Stimulated activated CD8-positive, alpha-beta memory T cell treated with anti-CD3 and anti-CD28 coated beads, Interleukin-7, amount 100 ng/mL, for 24 hours (primary cell): ENCODE results near the gene CHD9NB.
"Not testable (repeated sequence)": the region's sequence is repeated elsewhere in the genome, so short reads cannot be mapped to it uniquely, and the experiment has no call there.

Experiments used
- DNase-seq: peaks from one replicate; pipeline ENCODE4 v3.0.0-alpha.2; 2020; ENCODE audit warnings: low read depth

The CHD9NB gene

DNA sequence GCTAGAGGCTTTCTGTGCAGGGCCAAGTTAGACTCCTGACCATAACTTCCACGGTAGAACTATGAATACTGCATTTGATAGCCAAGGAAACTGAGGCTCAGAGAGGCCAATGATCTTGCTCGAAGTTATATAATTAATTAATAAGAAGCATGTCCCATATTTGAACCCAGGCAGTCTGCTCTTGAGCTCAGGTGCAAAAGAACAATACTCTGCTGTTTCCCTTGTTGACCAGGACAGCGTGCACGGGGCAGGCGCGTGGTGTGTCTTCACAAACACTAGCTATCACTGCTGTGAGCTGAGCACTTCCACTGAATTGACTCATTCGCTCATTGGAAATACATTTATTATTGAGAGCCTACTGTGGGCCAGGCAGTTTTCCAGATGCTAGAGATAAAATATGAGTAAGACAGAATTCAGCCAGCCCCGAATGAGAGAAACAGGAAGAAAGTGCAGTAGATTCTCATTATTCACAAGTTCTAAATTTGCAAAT lies 3.7 kb upstream of the CHD9NB start:
- no peak for DNase-seq

DNA sequence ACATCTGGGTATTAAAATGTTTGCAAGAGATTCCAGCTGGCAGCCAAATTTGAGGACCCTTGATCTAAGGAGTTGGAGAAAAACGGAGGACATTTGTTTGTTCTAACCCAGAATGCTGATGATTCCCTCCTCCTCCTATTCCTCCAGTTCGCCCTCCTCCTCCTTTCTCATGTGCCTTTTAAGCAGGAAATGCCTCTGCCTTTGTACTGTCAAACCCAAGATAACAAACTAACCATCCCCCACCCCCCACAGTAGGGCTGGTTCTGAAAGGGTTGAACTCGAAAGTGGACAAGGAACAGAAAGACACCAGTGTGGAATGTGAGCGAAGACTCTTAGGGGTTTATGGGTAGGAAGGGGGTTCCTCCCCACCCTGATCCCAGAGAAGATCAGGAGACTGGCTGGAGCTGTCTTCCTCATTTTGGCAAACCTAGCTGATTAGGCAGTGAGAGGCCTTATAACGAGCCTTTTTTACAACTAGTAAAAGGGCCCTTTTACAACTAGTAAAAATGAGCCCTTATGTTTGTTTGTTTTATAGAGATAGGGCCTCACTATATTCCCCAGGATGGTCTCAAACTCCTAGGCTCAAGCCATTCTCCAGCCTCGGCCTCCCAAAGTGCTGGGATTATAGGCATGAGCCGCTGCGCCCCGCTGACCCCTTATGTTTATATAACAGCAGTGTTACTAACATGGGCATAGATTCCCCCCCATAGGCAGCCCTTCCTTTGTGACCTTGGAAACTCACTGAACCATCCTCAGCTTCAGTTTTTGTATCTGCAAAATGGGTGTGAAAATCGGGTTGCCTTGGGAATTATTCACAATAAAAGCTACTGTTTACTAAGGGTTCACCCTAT lies 3.1 kb upstream of the CHD9NB start:
- DNase-seq = no peak

DNA sequence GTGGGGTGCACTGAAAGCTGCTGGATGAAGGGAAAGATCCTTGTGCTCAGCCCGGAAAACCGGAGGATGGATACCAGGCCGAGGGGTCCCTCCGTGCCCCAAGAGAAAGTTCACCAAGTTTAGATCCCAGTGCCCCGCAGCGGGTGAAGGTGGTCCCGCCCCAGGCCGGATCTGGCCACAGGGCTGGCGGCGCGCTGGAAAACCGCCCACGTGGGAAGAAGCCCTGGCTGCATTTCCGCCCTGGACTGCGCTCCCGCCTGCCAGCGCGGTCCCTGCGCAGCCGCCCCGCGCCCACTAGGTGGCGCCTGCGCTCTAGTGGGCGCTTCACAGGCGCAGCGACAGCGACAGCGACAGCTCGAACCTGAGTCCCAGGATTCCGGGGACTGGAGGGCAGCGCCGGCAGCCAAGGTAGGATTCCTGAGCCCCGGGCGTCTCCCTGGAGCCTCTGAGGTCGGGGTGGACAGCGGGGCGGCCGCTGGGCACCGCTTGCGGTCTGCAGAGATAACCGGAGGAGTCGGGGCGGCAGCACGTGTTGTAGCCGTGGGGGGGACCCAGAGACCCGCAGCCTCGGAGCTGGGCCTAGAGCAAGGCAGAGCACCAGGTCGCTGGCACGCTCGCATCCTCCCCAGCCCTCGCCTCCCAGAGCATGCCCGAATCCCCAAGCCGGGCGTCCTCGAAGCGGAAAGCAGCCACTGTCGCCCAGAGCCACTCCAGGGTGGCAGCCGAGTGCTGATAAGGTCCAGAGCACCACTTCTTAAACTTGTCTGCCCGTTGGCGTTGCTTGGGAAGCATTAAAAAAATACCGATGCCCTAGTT lies 2.2 kb upstream of the CHD9NB start, which contains the start of gene CHD9:
CHD9 (plus strand) TSS at position 322 of the 816 bp plus-strand sequence. CDS start 101,099 bp downstream, outside the sequence.
- peak; percentile 33 for DNase-seq

DNA sequence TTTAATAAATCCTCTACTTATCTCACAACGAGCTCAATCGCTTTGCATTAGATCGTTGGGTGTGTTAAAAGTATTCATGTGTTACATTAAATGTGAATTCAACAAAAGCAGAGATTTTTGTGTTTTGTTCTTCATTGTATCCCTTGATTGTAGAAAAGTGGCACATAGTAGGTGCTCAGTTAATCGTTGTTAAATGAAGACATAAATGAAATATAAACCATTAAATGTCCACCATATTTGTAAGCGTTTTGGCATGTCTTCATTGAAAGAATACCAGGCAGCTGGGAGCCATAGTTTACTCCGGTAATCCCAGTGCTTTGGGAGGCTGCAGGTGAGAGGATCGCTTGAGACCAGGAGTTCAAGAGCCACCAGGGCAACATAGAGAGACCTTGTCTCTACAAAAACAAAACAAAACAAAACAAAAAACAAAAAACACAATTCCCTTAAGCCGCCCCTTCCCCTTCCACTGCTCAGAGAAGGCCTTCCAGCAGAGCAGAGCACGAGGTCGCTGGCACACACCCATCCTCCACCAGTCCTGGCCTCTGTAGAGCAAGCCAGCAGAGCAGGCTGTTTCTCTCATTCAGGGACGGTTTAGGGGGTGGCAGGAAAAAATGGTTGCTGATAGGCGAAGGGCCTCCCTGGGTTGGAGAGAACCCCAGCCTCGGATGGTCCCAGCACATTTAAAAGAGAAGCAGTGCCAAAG lies 1.4 kb upstream of the CHD9NB start:
- no peak for DNase-seq

DNA sequence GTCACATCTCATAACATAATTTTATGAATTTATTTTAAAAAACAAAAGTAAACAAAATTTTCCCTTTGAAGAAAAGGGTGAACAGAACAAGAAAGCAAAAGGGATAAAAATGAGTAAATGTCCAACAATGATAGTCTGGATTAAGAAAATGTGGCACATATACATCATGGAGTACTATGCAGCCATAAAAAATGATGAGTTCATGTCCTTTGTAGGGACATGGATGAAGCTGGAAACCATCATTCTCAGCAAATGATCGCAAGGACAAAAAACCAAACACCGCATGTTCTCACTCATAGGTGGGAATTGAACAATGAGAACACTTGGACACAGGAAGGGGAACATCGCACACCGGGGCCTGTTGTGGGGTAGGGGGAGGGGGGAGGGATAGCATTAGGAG lies 1.4 kb downstream of the CHD9NB start:
- DNase-seq = not testable (repeated sequence)

DNA sequence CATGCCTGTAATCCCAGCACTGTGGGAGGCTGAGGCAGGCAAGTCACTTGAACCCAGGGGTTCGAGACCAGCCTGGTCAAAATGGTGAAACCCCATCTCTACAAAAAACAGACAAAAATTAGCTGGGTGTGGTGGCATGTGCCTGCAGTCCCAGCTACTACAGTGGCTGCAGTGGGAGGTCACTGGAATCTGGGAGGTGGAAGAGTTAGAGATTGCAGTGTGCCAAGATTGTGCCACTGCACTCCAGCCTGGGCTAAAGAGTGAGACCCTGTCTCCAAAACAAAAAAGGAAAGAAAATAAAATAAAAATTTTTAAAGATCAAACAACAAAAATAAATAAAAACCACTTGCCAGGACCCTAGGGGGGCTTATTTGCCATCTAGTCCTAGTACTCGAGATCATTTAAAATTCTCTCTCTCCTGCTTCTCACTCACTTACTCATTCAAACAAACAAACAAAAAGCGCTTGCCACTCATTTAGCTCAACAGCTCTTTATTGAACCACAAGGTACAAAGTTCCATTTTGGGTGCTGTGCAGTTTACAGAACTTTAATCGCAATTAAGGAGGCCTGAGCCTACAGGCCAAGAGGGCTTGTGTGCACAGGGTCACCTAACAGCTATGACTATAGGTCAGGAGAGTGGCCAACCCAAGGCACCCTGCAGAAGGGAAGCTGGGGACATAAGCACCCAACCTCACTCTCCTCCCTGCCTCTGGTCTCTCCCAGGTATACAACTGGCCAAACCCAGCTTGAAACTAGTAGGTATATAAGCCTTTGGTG lies 4.4 kb downstream of the CHD9NB start:
- no peak for DNase-seq

DNA sequence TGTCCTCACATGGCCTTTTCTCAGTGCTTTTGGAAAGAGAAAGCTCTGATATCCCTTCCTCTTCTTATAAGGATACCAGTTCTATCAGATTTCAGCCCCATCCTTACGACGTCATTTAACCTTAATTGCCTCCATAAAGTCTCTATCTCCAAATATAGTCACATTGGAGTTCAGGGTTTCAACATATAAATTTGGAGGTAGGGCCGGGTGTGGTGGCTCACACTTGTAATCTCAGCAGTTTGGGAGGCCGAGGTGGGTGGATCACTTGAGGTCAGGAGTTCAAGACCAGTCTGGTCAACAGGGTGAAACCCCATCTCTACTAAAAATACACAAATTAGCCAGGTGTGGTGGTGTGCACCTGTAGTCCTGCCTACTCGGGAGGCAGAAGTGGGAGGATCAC lies 5.2 kb downstream of the CHD9NB start:
- DNase-seq = not testable (repeated sequence)

DNA sequence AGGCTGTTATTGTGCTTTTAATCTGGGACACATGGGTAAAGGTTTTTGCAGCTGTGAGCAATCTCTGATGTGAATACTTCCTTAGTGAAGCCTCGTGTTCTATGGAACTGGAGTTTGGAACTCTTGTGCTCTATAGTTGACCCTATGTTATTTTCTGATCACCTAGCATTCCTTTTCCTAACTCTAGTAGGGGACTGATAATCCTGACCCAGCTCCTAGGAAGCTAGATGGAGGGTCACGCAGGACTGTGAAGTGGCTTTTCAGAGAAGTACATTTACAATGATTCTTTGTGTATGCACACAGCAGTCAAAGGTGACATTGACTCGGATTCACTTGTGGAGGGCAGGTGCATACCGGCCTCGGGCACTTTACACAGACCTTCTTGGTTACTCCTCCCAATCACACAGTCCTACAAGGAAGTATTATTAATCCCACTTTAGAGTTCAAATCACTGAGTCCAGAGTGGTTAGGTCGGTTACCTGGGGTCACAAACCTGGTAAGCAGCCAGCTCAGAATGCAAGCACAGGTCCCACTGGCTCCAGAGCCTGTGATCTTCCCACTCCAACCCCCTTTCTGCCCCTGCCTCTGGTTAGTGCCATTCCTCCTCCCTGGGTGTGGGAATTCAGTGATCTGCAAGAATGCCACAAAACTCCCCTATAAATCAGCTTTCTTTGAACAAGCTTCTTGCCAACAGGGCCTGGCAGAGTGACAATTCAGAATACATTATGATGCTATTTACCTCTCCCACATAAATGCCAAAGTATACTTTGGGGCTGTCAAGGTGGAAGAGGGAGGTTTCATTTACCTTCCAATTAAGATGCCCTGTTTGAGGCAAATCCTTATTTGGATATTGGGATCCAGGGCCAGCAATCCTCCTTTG lies 7.1 kb downstream of the CHD9NB start:
- no peak for DNase-seq

DNA sequence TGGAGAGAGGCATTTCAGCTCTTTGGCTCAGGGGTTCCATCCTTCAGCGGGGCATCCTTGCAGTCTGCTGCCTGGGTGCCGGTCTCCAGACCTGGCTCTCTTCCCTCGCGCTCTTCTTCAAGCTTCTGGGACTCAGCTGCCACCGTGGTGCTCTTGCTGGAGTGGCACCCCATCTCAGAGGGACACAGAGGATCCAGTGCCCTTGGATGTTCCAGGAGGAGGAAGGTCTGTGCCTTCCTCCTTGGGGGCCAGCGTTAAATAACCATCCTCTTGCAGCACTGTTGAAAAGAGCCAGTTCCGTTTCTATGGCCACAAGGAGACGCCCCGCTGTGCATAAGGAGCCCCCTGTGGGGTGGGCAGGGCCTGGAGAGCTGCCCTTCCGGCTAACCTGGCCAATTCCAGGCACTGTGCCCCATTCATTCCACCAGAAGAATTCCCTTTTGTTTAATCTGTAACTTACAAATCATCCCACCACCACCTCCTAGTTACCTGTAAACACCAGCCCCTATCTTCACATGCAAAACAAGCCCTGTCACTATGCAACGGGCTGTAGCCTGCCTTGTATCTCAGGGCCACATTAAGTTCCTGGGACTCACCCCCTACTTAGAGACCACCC lies 8.6 kb downstream of the CHD9NB start:
- DNase-seq = no peak

DNA sequence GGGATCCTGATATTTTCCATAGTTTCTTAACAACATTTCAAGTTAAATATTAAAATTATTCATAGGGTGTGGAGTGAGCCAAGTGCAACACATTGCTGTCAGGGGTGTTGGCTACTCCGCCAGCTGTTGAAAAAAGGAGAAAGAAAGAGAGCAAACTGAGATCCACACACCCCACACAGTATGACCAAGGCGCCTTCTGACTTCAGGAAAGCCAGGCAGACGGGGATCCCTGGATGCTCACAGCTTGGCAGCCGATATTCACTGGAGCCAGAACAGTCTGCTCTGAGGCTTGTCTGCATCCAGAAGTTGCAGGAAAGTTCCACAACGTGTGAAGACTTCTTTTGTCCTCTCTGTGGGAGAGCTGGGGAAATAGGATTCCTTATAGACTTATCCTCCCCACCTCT lies 9.3 kb downstream of the CHD9NB start:
- no peak for DNase-seq

DNA sequence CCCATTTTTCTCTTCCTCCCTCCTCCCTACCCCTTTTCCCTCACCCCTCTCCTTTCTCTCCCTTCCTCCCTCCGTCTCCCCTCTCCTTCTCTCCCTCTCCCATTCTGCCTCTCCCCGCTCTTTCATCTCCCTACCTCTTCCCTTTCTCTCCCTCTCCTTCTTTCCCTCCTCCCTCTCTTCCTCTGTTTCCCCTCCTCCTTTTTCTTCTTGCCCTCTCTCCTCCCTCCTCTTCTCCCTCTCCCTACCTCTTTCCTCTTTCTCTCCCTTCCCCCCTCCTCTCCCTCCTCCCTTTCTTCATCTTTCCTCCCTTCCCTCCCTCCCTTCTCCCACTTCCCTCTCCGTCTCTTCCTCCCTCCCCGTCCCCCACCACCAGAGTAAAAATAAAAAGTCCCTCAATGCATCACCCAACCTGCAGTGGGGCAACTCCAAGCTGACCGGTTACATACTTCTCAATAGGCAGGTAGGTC lies 10.4 kb downstream of the CHD9NB start:
- no peak for DNase-seq

DNA sequence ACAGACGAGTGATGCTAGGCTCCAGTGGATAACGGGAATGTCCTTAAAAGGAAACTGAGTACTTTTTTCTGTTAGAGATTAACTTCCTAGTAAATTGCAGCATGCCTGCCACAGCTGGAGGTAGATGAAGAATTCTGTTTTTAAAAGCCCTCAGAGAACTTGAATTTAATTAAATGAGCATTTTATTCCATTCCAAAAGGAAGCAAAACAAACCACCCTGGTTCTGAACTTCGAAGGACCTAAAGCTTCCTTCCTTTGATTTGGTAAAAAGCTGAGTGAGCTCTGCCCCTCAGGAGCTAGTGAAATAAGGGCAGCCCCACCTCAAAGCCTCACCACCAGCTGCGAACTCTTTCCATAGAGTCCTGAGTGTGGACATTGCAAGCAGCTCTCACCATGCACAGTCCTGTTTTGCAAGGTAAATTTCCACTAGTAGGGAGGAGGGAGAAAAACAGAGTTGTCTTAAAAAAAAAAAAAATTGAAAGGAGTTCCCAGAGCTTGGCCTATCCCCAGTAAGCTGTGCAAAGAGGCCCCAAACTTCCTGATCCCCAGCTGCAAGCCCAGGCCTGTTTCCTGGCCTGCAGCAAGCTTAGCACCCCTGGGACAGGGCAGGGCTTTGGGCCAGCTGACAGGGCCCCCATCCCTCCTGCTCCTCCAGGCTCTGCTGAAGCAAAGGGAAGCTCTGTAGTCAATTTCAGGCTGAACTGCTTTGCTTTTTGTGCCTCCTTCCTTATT lies 11.2 kb downstream of the CHD9NB start:
- no peak for DNase-seq

DNA sequence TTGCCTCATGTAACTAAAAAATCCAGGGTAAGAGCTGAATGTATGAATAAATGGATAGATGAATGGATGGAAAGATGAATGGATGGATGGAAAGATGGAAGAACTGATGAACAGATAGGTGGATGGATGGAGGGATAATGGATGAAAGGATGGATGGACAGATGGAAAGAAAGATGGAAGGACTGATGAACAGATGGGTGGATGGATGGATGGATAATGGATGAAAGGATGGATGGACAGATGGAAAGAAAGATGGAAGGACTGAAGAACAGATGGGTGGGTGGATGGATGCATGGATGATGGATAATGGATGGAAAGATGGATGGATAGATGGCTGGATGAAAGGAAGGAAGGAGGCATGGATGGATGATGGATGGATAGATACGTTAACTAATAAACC lies 11.9 kb downstream of the CHD9NB start:
- no peak for DNase-seq

DNA sequence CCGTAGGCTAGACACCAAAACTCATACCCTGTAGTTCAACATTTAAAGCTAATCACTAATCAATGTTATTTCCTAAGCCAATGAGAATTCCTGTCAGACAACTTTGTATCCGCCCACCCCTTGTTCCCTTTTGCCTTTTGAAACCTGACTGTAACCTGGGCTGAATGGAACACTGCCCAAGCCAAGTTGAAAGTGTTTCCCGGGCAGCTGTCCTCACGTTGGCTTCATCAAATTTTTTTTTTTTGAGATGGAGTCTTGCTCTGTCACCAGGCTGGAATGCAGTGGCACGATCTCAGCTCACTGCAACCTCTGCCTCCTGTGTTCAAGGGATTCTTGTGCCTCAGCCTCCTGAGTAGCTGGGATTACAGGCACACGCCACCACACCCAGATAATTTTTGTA lies 16.0 kb downstream of the CHD9NB start:
- DNase-seq = not testable (repeated sequence)

DNA sequence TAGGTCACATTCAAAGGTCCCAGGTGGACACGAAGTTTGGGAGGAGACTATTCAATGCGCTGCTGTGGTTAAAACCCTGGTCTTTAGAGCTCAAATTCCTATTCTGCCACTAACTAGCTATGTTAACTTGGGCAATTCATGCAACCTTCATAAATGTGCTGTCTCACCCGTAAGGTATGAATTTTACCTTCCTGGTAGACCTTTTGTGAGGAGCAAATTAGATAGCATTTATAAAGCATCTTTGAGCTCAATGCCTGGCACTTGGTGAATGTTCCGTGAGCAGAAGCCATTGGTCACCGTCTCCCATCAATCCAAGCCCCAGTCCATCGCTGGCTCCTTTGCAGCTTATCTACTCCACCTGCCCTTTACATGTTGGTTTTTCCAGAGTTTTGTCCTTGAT lies 16.6 kb downstream of the CHD9NB start:
- DNase-seq = no peak

DNA sequence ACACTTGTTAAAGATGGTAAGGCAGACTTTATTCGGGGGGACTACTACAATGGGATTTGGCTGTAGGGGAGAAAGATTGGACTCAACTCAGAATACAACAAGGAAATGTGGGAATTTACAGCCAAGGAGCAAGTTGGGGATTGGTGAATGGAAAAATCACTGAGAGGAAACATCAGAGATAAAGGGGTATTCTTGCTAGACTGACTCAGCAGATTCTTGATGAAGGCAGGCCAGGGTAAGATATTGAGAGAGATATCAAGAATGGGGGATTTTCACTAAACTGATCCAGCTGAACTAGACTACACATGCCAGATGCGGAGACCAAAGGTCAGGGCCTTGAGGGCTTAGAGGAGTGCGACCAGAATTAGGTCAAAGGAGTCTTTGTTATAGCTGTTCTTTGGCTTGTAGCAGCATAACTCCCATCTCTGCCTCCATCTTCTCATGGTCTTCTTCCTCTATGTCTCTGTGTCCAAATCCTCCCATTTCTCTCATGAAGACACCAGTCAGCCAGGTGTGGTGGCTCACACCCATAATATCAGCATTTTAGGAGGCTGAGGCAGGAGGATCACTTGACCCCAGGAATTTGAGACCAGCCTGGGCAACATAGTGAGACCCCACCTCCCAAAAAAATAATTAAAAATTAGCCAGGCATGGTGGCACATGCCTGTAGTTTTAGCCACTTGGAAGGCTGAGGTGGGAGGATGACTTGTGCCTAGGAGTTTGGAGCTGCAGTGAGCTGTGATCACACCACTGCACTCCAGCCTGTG lies 17.3 kb downstream of the CHD9NB start:
- no peak for DNase-seq

DNA sequence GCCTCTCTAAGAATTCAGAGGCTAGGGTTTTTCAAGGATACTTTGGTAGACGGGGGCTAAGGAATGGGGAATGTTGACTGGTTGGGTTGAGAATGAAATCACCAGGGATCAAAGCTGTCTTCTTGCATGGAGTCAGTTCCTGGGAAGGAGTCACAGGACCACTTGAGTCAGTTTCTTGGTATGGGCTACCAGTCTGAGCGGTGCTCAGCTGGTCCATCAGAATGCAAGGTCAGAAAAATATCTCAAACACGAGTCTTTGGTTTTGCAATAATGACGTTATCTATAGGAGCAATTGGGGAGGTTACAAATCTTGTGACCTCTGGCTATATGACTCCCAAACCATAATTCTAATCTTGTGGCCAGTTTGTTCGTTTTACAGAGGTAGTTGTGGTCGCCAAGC lies 18.4 kb downstream of the CHD9NB start:
- DNase-seq = no peak

DNA sequence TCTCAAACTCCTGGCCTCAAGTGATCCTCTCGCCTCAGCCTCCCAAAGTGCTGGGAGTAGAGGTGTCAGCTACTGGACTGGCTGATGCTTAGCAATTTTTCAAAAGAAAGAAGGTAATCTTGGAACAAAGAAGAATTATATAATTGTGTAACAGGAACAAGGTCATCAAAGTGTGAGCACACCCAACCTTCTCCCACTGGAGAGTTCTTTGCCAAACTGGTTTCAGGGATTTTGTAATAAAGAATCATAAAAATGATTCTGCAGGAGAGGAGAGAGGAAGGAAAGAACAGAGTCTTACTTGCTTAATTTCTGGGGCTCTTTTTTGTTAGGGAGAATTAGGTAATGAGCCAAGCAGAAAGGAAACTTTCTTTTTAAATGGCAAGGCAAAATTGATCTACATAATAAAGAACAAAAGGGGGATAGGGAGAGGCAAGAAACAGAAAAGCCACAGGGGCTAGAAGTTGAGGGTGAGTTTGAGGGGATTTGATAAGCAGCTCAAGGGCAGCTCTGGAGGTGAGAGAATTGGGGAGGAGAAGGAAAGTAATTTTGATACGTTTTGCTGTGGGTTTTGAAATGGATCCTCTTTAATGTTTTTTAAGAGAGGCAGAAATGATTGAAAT lies 21.3 kb downstream of the CHD9NB start:
- DNase-seq = no peak
